ENCODE data around the gene SYF2. TPM values are rescaled to one million over a fixed set of nuclear protein-coding genes. Genes with fewer than 3 reads are reported as not detected.
"Not testable (repeated sequence)": the region's sequence is repeated elsewhere in the genome, so short reads cannot be mapped to it uniquely, and the experiment has no call there.

The SYF2 gene
- total and polyA plus RNA-seq, 2 donors: 86.6 to 150 TPM

GRCh38 chr1:25194572-25195020 is 37.7 kb downstream of the SYF2 start:
- no peaks in the 10 kb centered on the region for H3K36me3 ChIP-seq (ENCODE audit: control insufficient read depth in 2 of 2, insufficient read depth in 2 of 2, low read length in 1 of 2)
- peak in 3 of 9 donors; percentile 11 to 30 (median 22) for DNase-seq (ENCODE audit: low read depth in 6 of 9, low spot score in 9 of 9)
- H3K4me3 ChIP-seq (ENCODE audit: low read length in 2 of 2): no peak overlapping the region
- no peaks in the 10 kb centered on the region for H3K9me3 ChIP-seq (ENCODE audit: control insufficient read depth in 2 of 2, insufficient read depth in 1 of 2, low read length in 1 of 2)
- H3K27me3 ChIP-seq (ENCODE audit: control insufficient read depth in 2 of 2, insufficient read depth in 1 of 2, low read length in 1 of 2): no peaks in the 10 kb centered on the region
- peaks cover 0 to 20% of the 10 kb centered on the region in 2 donors for H3K4me1 ChIP-seq (ENCODE audit: control insufficient read depth in 2 of 2, insufficient read depth in 2 of 2, low read length in 2 of 2)
- peak overlapping the region in 1 of 2 donors; percentile 32 for H3K27ac ChIP-seq (ENCODE audit: low read depth in 1 of 2, low read length in 1 of 2)
- WGBS: 94% methylated on average over 17 of the region's 17 CpGs

DNA sequence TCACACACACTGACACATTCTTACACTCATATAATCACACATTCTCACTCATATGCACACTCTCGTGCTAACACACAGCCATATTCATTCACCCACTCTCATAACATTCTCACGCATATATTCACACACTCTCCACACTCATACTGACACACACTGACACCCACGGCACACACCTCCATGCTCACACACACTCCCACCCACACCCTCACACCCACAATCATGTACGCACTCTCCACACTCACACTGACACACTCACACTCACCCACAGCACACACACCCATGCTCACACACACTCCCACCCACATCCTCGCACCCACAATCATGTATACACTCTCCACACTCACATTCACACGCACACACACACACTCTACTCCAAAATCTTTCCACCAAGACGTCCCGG is 38.2 kb downstream of the SYF2 start:
- DNase-seq (ENCODE audit: low read depth in 6 of 9, low spot score in 9 of 9): no peak
- H3K4me3 ChIP-seq (ENCODE audit: low read length in 2 of 2): no peak overlapping the region
- H3K9me3 ChIP-seq (ENCODE audit: control insufficient read depth in 2 of 2, insufficient read depth in 1 of 2, low read length in 1 of 2): no peaks in the 10 kb centered on the region
- H3K27me3 ChIP-seq (ENCODE audit: control insufficient read depth in 2 of 2, insufficient read depth in 1 of 2, low read length in 1 of 2): no peaks in the 10 kb centered on the region
- H3K4me1 ChIP-seq (ENCODE audit: control insufficient read depth in 2 of 2, insufficient read depth in 2 of 2, low read length in 2 of 2): peaks cover 0 to 19% of the 10 kb centered on the region in 2 donors
- 91% methylated on average over 8 of the region's 8 CpGs for WGBS
- no peaks in the 10 kb centered on the region for H3K36me3 ChIP-seq (ENCODE audit: control insufficient read depth in 2 of 2, insufficient read depth in 2 of 2, low read length in 1 of 2)
- H3K27ac ChIP-seq (ENCODE audit: low read depth in 1 of 2, low read length in 1 of 2): no peak overlapping the region

- DNase-seq (ENCODE audit: low read depth in 6 of 9, low spot score in 9 of 9): no peak
- WGBS: 91% methylated on average over 9 of the region's 9 CpGs
- H3K9me3 ChIP-seq (ENCODE audit: control insufficient read depth in 2 of 2, insufficient read depth in 1 of 2, low read length in 1 of 2): no peaks in the 10 kb centered on the region
- H3K4me3 ChIP-seq (ENCODE audit: low read length in 2 of 2): no peak overlapping the region
- H3K27me3 ChIP-seq (ENCODE audit: control insufficient read depth in 2 of 2, insufficient read depth in 1 of 2, low read length in 1 of 2): no peaks in the 10 kb centered on the region
- no peak overlapping the region for H3K27ac ChIP-seq (ENCODE audit: low read depth in 1 of 2, low read length in 1 of 2)
- no peaks in the 10 kb centered on the region for H3K36me3 ChIP-seq (ENCODE audit: control insufficient read depth in 2 of 2, insufficient read depth in 2 of 2, low read length in 1 of 2)
- H3K4me1 ChIP-seq (ENCODE audit: control insufficient read depth in 2 of 2, insufficient read depth in 2 of 2, low read length in 2 of 2): peaks cover 0 to 12% of the 10 kb centered on the region in 2 donors
These were observed 39.1 kb downstream of the SYF2 start for GRCh38 chr1:25193229-25193628.

DNA sequence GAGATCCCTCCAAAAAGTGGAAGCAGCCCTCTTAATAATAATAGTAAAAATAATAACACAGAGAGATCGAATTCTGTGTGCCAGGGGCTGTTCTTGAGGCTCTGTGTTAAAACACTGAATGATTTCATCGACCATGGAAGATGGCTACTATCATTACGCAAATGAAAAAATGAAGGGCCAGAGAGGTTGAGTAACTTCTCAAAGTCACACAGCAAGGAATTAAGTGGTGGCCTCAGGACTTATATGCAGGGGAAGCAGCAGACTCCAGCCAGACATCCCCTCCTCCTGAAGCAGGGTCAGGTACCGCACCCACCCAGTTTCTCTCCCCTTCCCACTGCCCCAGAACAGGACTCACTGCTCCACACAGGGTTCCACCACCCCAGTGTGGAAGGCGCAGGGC is 40.1 kb downstream of the SYF2 start:
- no peaks in the 10 kb centered on the region for H3K27me3 ChIP-seq (ENCODE audit: control insufficient read depth in 2 of 2, insufficient read depth in 1 of 2, low read length in 1 of 2)
- WGBS: 97% methylated on average over 5 of the region's 5 CpGs

DNA sequence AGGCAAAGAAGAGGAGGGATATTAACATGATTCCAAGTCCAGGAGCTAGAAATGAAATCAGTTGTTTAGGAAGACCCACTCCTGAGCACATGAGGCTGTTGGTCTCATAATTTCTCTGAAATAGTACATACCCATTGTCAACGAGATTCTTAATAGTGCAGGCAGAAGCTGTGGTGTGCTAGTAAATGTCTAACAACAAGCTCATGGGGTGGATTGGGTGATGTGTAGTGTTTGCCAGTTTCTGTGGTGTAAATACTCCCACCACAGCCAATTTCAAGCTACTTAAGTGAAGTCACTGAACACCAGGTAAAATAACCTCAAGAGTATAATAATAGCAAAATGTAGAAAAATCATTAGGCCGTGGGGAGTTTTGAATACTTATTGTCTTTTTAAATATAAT is 42.0 kb downstream of the SYF2 start:
- Histone ChIP-seq H3K36me3 (ENCODE audit: control insufficient read depth in 2 of 2, insufficient read depth in 2 of 2, low read length in 1 of 2) (no peaks in the 10 kb centered on the region), H3K27me3 (ENCODE audit: control insufficient read depth in 2 of 2, insufficient read depth in 1 of 2, low read length in 1 of 2) (no peaks in the 10 kb centered on the region), H3K4me3 (ENCODE audit: low read length in 2 of 2) (no peak overlapping the region), H3K4me1 (ENCODE audit: control insufficient read depth in 2 of 2, insufficient read depth in 2 of 2, low read length in 2 of 2) (peaks cover 0 to 6% of the 10 kb centered on the region in 2 donors), H3K9me3 (ENCODE audit: control insufficient read depth in 2 of 2, insufficient read depth in 1 of 2, low read length in 1 of 2) (no peaks in the 10 kb centered on the region), H3K27ac (ENCODE audit: low read depth in 1 of 2, low read length in 1 of 2) (no peak overlapping the region)
- 92% methylated on average over 2 of the region's 2 CpGs for WGBS
- DNase-seq (ENCODE audit: low read depth in 6 of 9, low spot score in 9 of 9): no peak

More for the DNA sequence above, 40.1 kb downstream of the SYF2 start:
- DNase-seq (ENCODE audit: low read depth in 6 of 9, low spot score in 9 of 9): no peak
- H3K4me3 ChIP-seq (ENCODE audit: low read length in 2 of 2): no peak overlapping the region
- H3K4me1 ChIP-seq (ENCODE audit: control insufficient read depth in 2 of 2, insufficient read depth in 2 of 2, low read length in 2 of 2): peaks cover 0 to 4% of the 10 kb centered on the region in 2 donors
- no peak overlapping the region for H3K27ac ChIP-seq (ENCODE audit: low read depth in 1 of 2, low read length in 1 of 2)
- no peaks in the 10 kb centered on the region for H3K36me3 ChIP-seq (ENCODE audit: control insufficient read depth in 2 of 2, insufficient read depth in 2 of 2, low read length in 1 of 2)
- no peaks in the 10 kb centered on the region for H3K9me3 ChIP-seq (ENCODE audit: control insufficient read depth in 2 of 2, insufficient read depth in 1 of 2, low read length in 1 of 2)

DNA sequence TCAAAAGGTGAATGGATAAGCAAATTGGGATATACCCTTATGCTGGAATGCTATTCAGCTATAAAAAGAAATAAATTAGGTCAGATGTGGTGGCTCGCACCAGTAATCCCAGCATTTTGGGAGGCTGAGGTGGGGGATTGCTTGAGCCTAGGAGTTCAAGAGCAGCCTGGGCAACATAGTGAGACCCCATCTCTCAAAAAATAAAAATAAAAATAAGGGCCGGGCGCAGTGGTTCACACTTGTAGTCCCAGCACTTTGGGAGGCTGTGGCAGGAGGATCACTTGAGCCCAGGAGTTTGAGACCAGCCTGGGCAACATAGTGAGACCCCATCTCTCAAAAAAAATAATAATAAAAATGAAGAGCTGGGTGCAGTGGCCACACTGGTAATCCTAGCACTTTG is 44.4 kb downstream of the SYF2 start:
- 100% methylated on average over 3 of the region's 3 CpGs for WGBS
- not testable (repeated sequence) for H3K27me3 ChIP-seq (ENCODE audit: control insufficient read depth in 2 of 2, insufficient read depth in 1 of 2, low read length in 1 of 2); H3K4me3 ChIP-seq (ENCODE audit: low read length in 2 of 2); DNase-seq (ENCODE audit: low read depth in 6 of 9, low spot score in 9 of 9); H3K4me1 ChIP-seq (ENCODE audit: control insufficient read depth in 2 of 2, insufficient read depth in 2 of 2, low read length in 2 of 2); H3K27ac ChIP-seq (ENCODE audit: low read depth in 1 of 2, low read length in 1 of 2); H3K36me3 ChIP-seq (ENCODE audit: control insufficient read depth in 2 of 2, insufficient read depth in 2 of 2, low read length in 1 of 2); H3K9me3 ChIP-seq (ENCODE audit: control insufficient read depth in 2 of 2, insufficient read depth in 1 of 2, low read length in 1 of 2)

DNA sequence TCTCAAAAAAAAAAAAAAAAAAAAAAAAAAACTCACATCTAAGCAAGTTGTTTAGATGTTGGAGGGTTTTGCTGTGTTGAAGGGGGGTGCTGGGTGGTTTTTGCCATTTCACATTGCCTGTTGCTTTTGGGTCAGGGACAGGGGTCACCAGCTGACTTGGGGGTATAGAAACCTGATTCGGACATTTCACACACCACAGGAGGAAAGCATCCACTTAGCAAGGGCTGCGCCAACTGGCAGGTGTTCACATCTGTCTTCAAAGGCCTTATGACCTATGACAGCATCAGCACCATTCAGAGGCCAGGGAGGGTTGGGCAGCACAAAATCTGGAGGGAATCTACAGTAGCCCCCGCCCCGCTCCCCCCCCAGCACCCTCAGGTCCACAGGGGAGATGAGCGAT is 45.2 kb downstream of the SYF2 start:
- Histone ChIP-seq H3K4me3 (ENCODE audit: low read length in 2 of 2) (no peak overlapping the region), H3K27ac (ENCODE audit: low read depth in 1 of 2, low read length in 1 of 2) (no peak overlapping the region), H3K4me1 (ENCODE audit: control insufficient read depth in 2 of 2, insufficient read depth in 2 of 2, low read length in 2 of 2) (peaks cover 0 to 3% of the 10 kb centered on the region in 2 donors), H3K27me3 (ENCODE audit: control insufficient read depth in 2 of 2, insufficient read depth in 1 of 2, low read length in 1 of 2) (no peaks in the 10 kb centered on the region), H3K36me3 (ENCODE audit: control insufficient read depth in 2 of 2, insufficient read depth in 2 of 2, low read length in 1 of 2) (no peaks in the 10 kb centered on the region), H3K9me3 (ENCODE audit: control insufficient read depth in 2 of 2, insufficient read depth in 1 of 2, low read length in 1 of 2) (no peaks in the 10 kb centered on the region)
- 99% methylated on average over 5 of the region's 5 CpGs for WGBS
- DNase-seq (ENCODE audit: low read depth in 6 of 9, low spot score in 9 of 9): no peak

DNA sequence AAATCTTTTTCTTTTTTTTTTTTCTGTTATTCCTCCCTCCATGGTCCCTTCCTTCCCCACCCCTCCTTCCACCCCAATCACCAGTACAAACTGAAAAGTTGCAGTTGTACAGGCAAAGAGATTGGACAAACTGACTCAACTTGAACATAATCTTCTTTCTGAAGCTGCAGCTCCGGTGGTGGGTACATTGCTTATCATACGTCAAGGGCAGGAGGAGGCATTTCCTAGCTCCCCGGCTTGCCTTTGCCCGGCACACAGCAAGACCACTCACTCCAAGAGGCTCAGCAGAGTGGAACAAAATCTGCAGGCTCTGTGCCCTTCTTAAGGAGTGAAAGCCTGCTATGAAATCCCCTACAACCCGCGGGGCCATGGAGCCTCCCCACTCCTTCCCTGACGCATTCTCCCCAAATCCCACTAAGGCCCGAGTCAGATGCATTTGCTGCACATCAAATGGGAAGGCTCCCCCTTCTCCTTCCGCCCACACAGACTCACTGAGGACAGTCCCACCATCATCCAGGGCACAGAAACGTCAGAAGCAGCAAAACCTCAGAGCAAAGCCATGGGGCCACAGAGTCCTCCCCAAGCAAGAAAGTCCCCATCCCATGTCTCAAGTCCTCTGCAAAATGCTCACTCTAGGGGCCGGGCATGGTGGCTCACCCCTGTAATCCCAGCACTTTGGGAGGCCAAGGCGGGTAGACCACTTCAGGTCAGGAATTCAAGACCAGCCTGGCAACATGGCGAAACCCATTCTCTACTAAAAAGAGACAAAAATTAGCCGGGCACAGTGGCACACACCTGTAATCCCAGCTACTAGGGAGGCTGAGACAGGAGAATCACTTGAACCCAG is 45.9 kb downstream of the SYF2 start:
- no peak for DNase-seq (ENCODE audit: low read depth in 6 of 9, low spot score in 9 of 9)
- Histone ChIP-seq H3K27me3 (ENCODE audit: control insufficient read depth in 2 of 2, insufficient read depth in 1 of 2, low read length in 1 of 2) (no peaks in the 10 kb centered on the region), H3K9me3 (ENCODE audit: control insufficient read depth in 2 of 2, insufficient read depth in 1 of 2, low read length in 1 of 2) (no peaks in the 10 kb centered on the region), H3K27ac (ENCODE audit: low read depth in 1 of 2, low read length in 1 of 2) (no peak overlapping the region), H3K4me3 (ENCODE audit: low read length in 2 of 2) (no peak overlapping the region), H3K4me1 (ENCODE audit: control insufficient read depth in 2 of 2, insufficient read depth in 2 of 2, low read length in 2 of 2) (peaks cover 0 to 3% of the 10 kb centered on the region in 2 donors), H3K36me3 (ENCODE audit: control insufficient read depth in 2 of 2, insufficient read depth in 2 of 2, low read length in 1 of 2) (no peaks in the 10 kb centered on the region)
- WGBS: 90% methylated on average over 14 of the region's 14 CpGs

GRCh38 chr1:25185409-25186160 is 46.7 kb downstream of the SYF2 start:
- Histone ChIP-seq H3K9me3 (ENCODE audit: control insufficient read depth in 2 of 2, insufficient read depth in 1 of 2, low read length in 1 of 2) (no peaks in the 10 kb centered on the region), H3K4me3 (ENCODE audit: low read length in 2 of 2) (no peak overlapping the region), H3K27me3 (ENCODE audit: control insufficient read depth in 2 of 2, insufficient read depth in 1 of 2, low read length in 1 of 2) (no peaks in the 10 kb centered on the region), H3K27ac (ENCODE audit: low read depth in 1 of 2, low read length in 1 of 2) (no peak overlapping the region), H3K4me1 (ENCODE audit: control insufficient read depth in 2 of 2, insufficient read depth in 2 of 2, low read length in 2 of 2) (peaks cover 0 to 3% of the 10 kb centered on the region in 2 donors), H3K36me3 (ENCODE audit: control insufficient read depth in 2 of 2, insufficient read depth in 2 of 2, low read length in 1 of 2) (no peaks in the 10 kb centered on the region)
- 52% methylated on average over 10 of the region's 10 CpGs for WGBS
- no peak for DNase-seq (ENCODE audit: low read depth in 6 of 9, low spot score in 9 of 9)

All from thymus (tissue), 11 donors.